ENCODE data around the gene ALDH1A2. TPM values are rescaled to one million over a fixed set of nuclear protein-coding genes. Genes with fewer than 3 reads are reported as not detected.
A peak's percentile ranks its signal among the peaks of the same experiment; 100 is the strongest.
"Not testable (repeated sequence)": the region's sequence is repeated elsewhere in the genome, so short reads cannot be mapped to it uniquely, and the experiment has no call there.

ALDH1A2 gene
- total RNA-seq, 2 donors from 2014 or later = 24.4 TPM

DNA sequence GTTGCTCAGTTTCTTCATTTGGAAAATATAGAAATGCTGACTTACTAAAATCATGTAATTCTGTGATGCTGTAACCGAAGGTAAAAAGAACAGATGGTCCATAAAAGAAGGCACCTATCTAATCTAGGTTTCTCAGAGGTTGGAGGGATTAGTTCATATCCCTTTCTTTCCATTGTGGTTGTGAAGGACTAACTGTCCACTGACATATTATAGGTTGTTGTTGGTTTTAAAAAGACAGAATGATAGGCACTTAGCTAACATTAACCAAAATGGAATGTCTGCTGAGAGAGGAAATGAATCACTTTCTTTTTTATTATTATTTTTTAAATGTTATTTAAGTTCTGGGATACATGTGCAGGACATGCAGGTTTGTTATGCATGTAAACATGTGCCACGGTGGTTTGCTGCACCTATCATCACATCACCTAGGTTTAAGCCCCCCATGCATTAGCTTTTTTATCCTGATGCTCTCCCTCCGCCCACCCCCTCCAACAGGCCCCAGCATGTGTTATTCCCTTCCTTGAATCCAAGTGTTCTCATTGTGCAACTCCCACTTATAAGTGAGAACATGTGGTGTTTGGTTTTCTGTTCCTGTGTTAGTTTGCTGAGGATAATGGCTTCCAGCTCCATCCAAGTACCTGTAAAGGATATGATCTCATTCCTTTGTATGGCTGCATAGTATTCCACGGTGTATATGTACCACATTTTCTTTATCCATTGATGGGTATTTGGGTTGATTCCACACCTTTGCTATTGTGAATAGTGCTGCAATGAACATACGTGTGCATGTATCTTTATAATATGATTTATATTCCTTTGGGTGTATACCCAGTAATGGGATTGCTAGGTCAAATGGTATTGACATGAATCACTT lies 45.8 kb downstream of the ALDH1A2 start:
- intact Hi-C loops (cut with DNase I) = no loop called here

GRCh38 chr15:58017869-58018268 lies 47.6 kb downstream of the ALDH1A2 start:
- intact Hi-C loops (cut with DNase I) = no loop called here
- no peak for DNase-seq
- no peak for ATAC-seq

More for the DNA sequence above, 45.8 kb downstream of the ALDH1A2 start:
- DNase-seq (no peak), ATAC-seq (peak in 1 of 2 donors; percentile 48)

DNA sequence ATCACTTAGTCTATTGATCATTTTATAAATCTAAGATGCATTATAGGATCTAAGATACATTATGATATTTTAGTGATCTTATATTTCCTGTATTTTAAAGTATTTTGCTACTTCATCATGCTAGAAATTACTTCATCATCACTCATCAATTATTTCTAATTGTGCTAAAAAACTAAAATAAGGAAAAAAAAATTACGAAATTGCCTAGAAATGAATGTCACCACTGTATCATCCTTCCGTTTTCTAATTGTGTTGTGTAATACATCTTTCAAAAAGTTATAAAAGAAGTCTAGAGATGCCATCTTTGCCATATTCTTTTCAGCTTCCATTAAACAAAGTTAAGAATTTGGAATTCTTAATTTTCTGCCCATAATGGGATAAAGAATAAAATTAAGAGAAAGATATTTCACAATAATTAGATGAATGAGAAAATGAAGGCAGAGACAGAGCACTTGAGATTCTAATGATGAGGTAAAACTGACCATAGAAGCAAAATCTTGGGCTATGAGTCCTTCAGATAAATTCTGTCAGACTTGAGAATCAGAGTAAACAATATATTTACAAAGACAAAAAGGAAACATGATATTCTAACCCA lies 48.8 kb downstream of the ALDH1A2 start:
- intact Hi-C loops (cut with DNase I) = no loop called here
- DNase-seq (no peak), ATAC-seq (no peak)

DNA sequence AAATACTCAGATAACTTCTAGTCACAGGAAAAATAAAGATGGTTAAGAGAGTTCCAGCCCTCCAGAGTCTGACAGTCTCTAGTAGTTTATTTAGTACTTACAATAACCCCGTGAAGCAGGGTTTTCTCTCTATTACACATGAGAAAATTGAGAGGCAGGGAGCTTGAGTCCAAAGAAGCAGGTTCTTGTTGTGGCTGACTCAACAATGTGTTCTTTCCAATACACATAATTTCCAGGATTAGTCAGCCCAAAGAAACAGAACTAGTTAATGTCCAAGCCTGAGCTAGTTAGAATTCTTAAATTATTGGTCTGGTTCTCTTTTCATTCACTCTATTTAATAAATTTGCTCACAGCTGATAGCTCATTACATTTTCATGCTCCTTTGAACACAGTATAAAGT lies 49.9 kb downstream of the ALDH1A2 start:
- DNase-seq (no peak), ATAC-seq (peak in 1 of 2 donors; percentile 50)
- intact Hi-C loops (cut with DNase I) = no loop called here

DNA sequence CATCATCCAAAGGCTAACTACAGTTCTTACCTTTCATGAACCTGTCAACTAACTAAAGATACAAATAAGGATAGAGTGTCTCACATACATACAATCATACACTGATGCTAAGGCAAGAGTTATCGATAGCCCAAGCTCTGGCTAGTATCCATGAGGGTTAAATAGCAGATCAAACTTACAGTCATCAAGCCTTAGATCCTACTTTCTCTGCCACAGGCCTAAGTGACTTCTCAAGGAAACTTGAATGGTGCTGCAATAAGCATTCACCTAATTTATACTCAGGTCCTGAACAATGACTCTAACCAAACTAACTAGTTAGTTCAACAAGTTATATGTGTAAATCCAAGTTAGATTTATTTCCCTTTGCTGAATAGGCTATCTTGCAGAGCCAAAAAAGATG lies 51.0 kb downstream of the ALDH1A2 start:
- ATAC-seq (no peak), DNase-seq (no peak)
- intact Hi-C loops (cut with DNase I) = no loop called here

DNA sequence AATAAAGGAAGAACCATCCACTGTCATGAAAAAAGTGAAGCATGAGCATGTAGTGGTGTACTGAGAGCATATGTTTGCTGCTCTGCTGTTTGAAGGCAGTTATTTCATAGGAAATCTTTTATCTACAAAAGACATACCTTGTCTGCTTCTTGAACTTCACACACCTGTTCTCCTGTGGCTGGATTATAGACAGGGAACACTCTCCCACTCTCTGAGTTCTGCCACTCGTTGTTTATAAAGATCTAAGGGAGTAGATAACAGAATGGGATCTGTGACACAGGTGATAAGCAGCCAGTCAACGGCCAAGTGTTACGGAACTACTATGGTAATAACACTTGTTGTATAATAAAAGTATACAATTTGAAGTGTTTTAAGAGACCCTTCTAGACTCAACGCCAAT lies 51.5 kb downstream of the ALDH1A2 start:
- intact Hi-C loops (cut with DNase I) = no loop called here
- no peak for DNase-seq
- ATAC-seq = no peak

GRCh38 chr15:58010983-58011382 lies 54.5 kb downstream of the ALDH1A2 start:
- ATAC-seq = no peak
- no peak for DNase-seq
- intact Hi-C loops (cut with DNase I) = no loop called here

- DNase-seq = no peak
- ATAC-seq = no peak
- intact Hi-C loops (cut with DNase I) = no loop called here
Measured at GRCh38 chr15:58003810-58004209, 61.7 kb downstream of the ALDH1A2 start.

DNA sequence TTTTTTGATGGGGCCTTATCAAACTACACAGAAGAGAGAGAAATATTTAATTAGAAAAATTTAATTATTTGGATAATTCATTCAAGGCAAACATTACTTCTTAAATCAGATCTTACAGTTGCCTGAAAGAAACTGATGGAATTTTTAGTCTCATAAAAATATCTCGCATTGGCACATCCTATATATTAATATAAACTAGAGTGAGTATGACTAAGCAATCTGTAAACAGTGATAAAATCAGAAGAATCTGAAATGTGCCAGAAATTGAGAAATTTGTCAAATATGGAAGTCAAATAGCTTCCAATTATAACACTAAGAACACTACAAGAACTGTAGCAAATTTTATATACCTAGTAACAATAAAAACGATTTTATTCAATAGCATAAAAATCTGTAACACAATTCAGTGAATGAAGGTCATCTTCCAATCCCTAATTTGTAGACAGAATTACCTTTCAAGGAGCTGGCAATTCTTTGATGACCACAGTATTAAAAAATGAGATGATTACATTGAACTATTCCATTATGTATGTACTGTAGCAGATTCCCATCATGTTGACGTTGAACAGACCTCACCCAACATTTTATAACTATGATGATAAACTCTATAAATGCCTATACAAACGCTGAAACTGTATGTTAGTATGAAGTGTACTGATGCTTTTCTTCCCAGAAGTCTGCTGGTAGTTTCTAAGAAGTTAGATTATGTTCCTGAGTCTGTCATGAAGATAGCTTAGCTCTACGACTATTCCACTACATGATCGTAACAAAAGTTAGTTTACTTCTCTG lies 63.0 kb downstream of the ALDH1A2 start:
- no peak for DNase-seq
- intact Hi-C loops (cut with DNase I) = no loop called here
- ATAC-seq = no peak

GRCh38 chr15:57999699-58000098 lies 65.8 kb downstream of the ALDH1A2 start:
- intact Hi-C loops (cut with DNase I); ATAC-seq; DNase-seq: not testable (repeated sequence)

GRCh38 chr15:57996561-57996960 lies 69.0 kb downstream of the ALDH1A2 start:
- intact Hi-C loops (cut with DNase I) = no loop called here
- ATAC-seq (no peak), DNase-seq (no peak)

- intact Hi-C loops (cut with DNase I) = no loop called here
- DNase-seq (no peak), ATAC-seq (no peak)
Measured at GRCh38 chr15:57994221-57995049, 71.1 kb downstream of the ALDH1A2 start.

DNA sequence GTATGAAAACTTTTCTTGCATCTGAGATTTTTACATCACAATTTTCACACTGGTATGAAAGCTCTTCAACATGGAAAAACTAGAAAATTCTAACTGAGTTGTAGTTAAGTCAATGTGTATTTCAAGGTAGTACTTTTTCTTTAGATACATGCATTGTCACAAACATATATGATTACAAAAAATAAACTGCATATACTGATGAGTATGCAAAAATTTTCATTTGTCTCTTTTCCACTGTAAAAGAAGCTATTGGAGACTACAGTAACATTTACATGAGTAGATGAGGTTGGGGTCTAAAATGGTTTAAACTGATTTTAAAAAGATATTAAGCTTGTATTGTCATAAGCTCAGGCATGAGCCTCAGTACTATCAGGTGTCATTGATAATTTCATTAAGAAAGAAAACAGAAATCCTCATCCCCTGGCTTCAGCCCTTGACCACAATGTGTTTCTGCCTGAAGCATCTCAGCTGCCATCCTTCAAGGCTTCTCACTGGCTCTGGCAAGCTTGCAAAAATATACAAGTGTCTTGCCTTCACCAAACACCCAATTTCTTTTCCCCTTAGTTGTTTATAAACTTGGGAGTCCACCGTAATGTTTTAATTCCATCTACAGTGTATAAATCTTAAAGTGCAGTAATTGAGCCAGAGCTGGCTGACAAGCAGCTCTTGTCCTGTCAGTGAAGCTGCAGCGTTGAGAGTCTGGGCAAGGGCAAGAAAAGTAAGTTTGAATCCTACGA lies 71.9 kb downstream of the ALDH1A2 start:
- no peak for DNase-seq
- no peak for ATAC-seq
- intact Hi-C loops (cut with DNase I) = no loop called here

GRCh38 chr15:57992761-57993355 lies 72.7 kb downstream of the ALDH1A2 start:
- ATAC-seq (no peak), DNase-seq (no peak)
- intact Hi-C loops (cut with DNase I) = no loop called here

DNA sequence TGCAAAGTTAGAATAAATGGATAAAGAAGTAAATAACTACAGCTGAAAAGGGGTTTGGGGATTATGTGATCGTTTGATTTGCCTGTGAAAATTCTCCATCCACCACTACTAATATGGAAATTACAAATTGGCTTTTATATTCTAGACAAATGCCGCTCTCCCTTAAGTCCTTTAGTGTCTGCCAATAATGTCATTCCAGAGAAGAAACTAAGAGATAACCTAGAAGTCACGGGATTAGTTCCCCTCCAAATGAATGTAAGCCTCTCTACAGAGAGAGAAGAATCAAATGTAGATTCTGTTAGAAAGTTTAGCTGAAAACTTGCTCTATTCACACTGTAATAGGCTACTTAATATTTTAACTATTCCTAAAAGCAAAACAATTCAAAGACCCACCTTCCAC lies 92.0 kb downstream of the ALDH1A2 start:
- no peak for ATAC-seq
- intact Hi-C loops (cut with DNase I) = no loop called here

GRCh38 chr15:57972864-57973263 lies 92.6 kb downstream of the ALDH1A2 start:
- ATAC-seq (peak in 1 of 2 donors; percentile 44), DNase-seq (no peak)
- intact Hi-C loops (cut with DNase I) = no loop called here

More for the DNA sequence above, 92.0 kb downstream of the ALDH1A2 start:
- no peak for DNase-seq

GRCh38 chr15:57969996-57970395 lies 95.5 kb downstream of the ALDH1A2 start:
- no peak for DNase-seq
- ATAC-seq = no peak
- intact Hi-C loops (cut with DNase I) = no loop called here

DNA sequence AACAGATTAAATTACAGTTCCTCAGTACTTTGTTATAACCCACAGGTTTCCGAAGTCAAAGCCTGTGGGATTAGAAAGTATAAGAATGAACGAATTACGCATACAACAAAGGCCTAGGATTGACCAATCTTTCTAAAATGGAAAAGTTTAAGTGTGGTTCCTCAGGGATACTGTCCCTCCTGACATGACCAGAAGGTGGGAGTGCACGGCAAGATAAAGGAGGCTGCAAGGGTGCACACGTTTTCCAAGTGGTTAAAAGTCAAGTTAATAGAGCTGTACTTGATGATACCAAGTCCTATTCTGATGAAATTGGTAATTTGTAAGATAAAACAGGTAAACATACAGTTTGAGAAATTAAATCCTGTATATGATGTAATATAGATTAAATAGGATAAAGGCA lies 96.2 kb downstream of the ALDH1A2 start:
- intact Hi-C loops (cut with DNase I) = no loop called here
- DNase-seq (no peak), ATAC-seq (no peak)
